Pons (tissue), 1 donor: ENCODE measurements around the gene FNBP1L.

Experiments used
- DNase-seq: peaks from one replicate; pipeline ENCODE4 v3.0.0-alpha.2; 2016; ENCODE audit warnings: low spot score

Gene FNBP1L

GRCh38 chr1:93447481-93448291, at the start of gene FNBP1L:
Gene FNBP1L, plus strand, starts transcription at chr1:93448118. Its CDS starts 164 bp downstream, at chr1:93448282.
- peak; percentile 51 for DNase-seq

GRCh38 chr1:93399781-93400180, 48.1 kb upstream of the FNBP1L start:
- no peak for DNase-seq

- DNase-seq: no peak
Observed at GRCh38 chr1:93408203-93408602, 39.7 kb upstream of the FNBP1L start.

- no peak for DNase-seq
Observed at GRCh38 chr1:93411000-93411399, 36.9 kb upstream of the FNBP1L start.

- DNase-seq: peak; percentile 26
Observed at GRCh38 chr1:93414749-93415148, 33.2 kb upstream of the FNBP1L start.

- no peak for DNase-seq
Observed at GRCh38 chr1:93415296-93415695, 32.6 kb upstream of the FNBP1L start.

- no peak for DNase-seq
Observed at GRCh38 chr1:93416183-93416582, 31.7 kb upstream of the FNBP1L start.

GRCh38 chr1:93419344-93419743, 28.6 kb upstream of the FNBP1L start:
- DNase-seq: no peak

GRCh38 chr1:93420400-93420799, 27.5 kb upstream of the FNBP1L start:
- DNase-seq: no peak

- DNase-seq: no peak
Observed at GRCh38 chr1:93426181-93426580, 21.7 kb upstream of the FNBP1L start.

GRCh38 chr1:93427656-93428055, 20.3 kb upstream of the FNBP1L start:
- no peak for DNase-seq

- DNase-seq: no peak
Observed at GRCh38 chr1:93433407-93433961, 14.4 kb upstream of the FNBP1L start.

GRCh38 chr1:93434088-93434487, 13.8 kb upstream of the FNBP1L start:
- DNase-seq: no peak

GRCh38 chr1:93434987-93435386, 12.9 kb upstream of the FNBP1L start:
- no peak for DNase-seq

- no peak for DNase-seq
Observed at GRCh38 chr1:93435443-93435842, 12.5 kb upstream of the FNBP1L start.

GRCh38 chr1:93436496-93436895, 11.4 kb upstream of the FNBP1L start:
- DNase-seq: no peak

GRCh38 chr1:93437976-93438605, 9.8 kb upstream of the FNBP1L start:
- DNase-seq: peak; percentile 66

- no peak for DNase-seq
Observed at GRCh38 chr1:93438716-93439115, 9.2 kb upstream of the FNBP1L start.

- no peak for DNase-seq
Observed at GRCh38 chr1:93440272-93440671, 7.6 kb upstream of the FNBP1L start.

- DNase-seq: no peak
Observed at GRCh38 chr1:93440706-93441105, 7.2 kb upstream of the FNBP1L start.

GRCh38 chr1:93441589-93441988, 6.3 kb upstream of the FNBP1L start:
- DNase-seq: no peak

GRCh38 chr1:93442008-93442666, 5.8 kb upstream of the FNBP1L start:
- DNase-seq: no peak

GRCh38 chr1:93442741-93443140, 5.2 kb upstream of the FNBP1L start:
- no peak for DNase-seq
